Ascending aorta (tissue), 2 donors: ENCODE measurements around the gene LARP1. TPM values are rescaled to one million over a fixed set of nuclear protein-coding genes. Genes with fewer than 3 reads are reported as not detected.
"Not testable (repeated sequence)": the region's sequence is repeated elsewhere in the genome, so short reads cannot be mapped to it uniquely, and the experiment has no call there.

Experiments
- DNase-seq, 2 donors: peaks; one replicate each; pipeline ENCODE4 v3.0.0-alpha.2; 2019; ENCODE audit warnings: low spot score in 2 of 2
- H3K27ac ChIP-seq, 2 donors: fragments of 200-600 bp; sonication (generic); one replicate each; pipeline ENCODE4 v1.5.1; 2016 to 2017; ENCODE audit warnings: mild to moderate bottlenecking in 1 of 2
- H3K27me3 ChIP-seq: fragments of 200-600 bp; sonication (generic); one replicate; pipeline ENCODE4 v1.5.1; 2017
- H3K36me3 ChIP-seq, 2 donors: fragments of 200-600 bp; sonication (generic); one replicate each; pipeline ENCODE4 v1.5.1; 2016
- H3K4me1 ChIP-seq, 2 donors: fragments of 200-600 bp; sonication (generic); one replicate each; pipeline ENCODE4 v1.5.1; 2016 to 2017; ENCODE audit warnings: mild to moderate bottlenecking in 1 of 2
- H3K4me3 ChIP-seq, 2 donors: fragments of 200-600 bp; sonication (generic); one replicate each; pipeline ENCODE4 v1.5.1; 2016 to 2017; ENCODE audit warnings: mild to moderate bottlenecking in 1 of 2
- H3K9me3 ChIP-seq, 2 donors: fragments of 200-600 bp; sonication (generic); one replicate each; pipeline ENCODE4 v1.5.1; 2016
- intact Hi-C: fragments of 100-400 bp; cut with DNase I; formaldehyde crosslinking; loops from one replicate; pipeline ENCODE4 v1.15.1; 2023
- total RNA-seq: library from RNA; depleted of rRNA; stranded (reverse); fragments of >200 nt; gene quantifications from one replicate; pipeline ENCODE4 v1.1.0, GENCODE V29; 2016
- TF ChIP-seq, protein P1 (sequence below), 3 experiments: fragments of 200-600 bp in 2 of 3; fragments of 450-650 bp in 1 of 3; sonication (generic) in 2 of 3; IDR thresholded peaks; one replicate each; pipeline ENCODE4 v1.5.1; 2016 to 2019; ENCODE audit warnings: antibody characterized with exemption in 3 of 3, mild to moderate bottlenecking in 1 of 3, moderate library complexity in 1 of 3

The LARP1 gene
- total RNA-seq, 1 donor from 2014 or later: 105 TPM

DNA sequence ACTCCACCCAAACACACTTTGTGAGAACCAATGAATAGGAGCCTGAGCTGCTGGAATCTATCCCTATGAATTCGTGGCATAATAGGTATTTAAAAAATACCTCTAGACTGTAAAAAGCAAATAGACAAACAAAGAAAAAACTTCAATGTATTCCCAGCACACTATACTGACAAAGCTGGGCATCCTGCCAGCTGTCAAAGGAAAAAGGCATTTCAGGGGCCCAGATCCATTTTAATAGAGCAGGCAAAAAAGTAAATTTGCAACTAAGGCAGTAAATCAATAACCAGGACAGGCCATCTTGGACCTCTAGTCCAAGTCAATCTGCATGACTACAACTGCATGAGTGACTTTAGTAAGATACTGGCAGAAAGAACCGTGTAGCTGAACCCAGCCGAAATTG, 25.6 kb upstream of the LARP1 start:
- no peak overlapping the region for H3K4me3 ChIP-seq
- H3K36me3 ChIP-seq: no peaks in the 10 kb centered on the region
- no peaks in the 10 kb centered on the region for H3K9me3 ChIP-seq
- H3K27ac ChIP-seq: no peak overlapping the region
- H3K27me3 ChIP-seq: no peaks in the 10 kb centered on the region
- H3K4me1 ChIP-seq: no peaks in the 10 kb centered on the region
- TF ChIP-seq, protein P1, sequence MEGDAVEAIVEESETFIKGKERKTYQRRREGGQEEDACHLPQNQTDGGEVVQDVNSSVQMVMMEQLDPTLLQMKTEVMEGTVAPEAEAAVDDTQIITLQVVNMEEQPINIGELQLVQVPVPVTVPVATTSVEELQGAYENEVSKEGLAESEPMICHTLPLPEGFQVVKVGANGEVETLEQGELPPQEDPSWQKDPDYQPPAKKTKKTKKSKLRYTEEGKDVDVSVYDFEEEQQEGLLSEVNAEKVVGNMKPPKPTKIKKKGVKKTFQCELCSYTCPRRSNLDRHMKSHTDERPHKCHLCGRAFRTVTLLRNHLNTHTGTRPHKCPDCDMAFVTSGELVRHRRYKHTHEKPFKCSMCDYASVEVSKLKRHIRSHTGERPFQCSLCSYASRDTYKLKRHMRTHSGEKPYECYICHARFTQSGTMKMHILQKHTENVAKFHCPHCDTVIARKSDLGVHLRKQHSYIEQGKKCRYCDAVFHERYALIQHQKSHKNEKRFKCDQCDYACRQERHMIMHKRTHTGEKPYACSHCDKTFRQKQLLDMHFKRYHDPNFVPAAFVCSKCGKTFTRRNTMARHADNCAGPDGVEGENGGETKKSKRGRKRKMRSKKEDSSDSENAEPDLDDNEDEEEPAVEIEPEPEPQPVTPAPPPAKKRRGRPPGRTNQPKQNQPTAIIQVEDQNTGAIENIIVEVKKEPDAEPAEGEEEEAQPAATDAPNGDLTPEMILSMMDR (IDR thresholded peaks at IDR 0.05): no peak
- intact Hi-C loops: no loop called here
- no peak for DNase-seq

DNA sequence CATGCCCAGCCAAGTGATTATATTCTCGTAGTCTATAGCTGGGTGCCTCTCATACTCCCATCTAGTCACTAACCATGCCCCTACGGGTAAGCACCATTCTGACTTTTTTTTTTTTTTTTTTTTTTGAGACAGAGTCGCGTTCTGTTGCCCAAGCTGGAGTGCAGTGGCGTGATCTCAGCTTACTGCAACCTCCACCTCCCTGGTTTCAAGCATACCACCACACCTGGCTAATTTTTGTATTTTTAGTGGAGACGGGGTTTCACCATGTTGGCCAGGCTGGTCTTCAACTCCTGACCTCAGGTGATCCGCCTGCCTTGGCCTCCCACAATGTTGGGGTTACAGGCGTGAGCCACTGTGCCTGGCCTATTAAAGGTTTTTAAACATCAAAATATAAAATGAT, 24.4 kb upstream of the LARP1 start:
- H3K27ac ChIP-seq, DNase-seq, intact Hi-C loops, H3K27me3 ChIP-seq, H3K36me3 ChIP-seq, H3K9me3 ChIP-seq, H3K4me3 ChIP-seq, H3K4me1 ChIP-seq: not testable (repeated sequence)

DNA sequence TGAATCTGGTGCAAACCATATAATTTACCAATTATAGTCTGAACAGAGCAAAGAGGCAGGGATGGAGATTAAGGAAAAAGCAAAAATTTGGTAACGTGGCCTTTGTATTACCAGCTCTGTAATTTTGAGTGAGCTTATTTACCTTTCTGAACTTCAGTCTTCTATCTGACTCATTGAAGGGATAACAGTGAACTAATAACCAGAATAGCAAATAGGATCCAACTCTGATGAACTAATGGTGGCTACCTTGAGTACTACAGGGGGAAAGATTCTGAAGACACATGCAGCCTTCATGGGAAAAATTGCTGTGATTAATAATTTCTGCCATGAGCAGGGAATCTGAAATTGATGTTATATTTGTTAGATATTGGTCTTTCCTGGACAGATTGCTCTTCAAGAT, 23.0 kb upstream of the LARP1 start:
- H3K27ac ChIP-seq: no peak overlapping the region
- DNase-seq: no peak
- no peaks in the 10 kb centered on the region for H3K36me3 ChIP-seq
- H3K4me1 ChIP-seq: no peaks in the 10 kb centered on the region
- H3K9me3 ChIP-seq: no peaks in the 10 kb centered on the region
- H3K4me3 ChIP-seq: no peak overlapping the region
- no peaks in the 10 kb centered on the region for H3K27me3 ChIP-seq
- intact Hi-C loops: no loop called here
- TF ChIP-seq, protein P1 (IDR thresholded peaks at IDR 0.05): no peak

DNA sequence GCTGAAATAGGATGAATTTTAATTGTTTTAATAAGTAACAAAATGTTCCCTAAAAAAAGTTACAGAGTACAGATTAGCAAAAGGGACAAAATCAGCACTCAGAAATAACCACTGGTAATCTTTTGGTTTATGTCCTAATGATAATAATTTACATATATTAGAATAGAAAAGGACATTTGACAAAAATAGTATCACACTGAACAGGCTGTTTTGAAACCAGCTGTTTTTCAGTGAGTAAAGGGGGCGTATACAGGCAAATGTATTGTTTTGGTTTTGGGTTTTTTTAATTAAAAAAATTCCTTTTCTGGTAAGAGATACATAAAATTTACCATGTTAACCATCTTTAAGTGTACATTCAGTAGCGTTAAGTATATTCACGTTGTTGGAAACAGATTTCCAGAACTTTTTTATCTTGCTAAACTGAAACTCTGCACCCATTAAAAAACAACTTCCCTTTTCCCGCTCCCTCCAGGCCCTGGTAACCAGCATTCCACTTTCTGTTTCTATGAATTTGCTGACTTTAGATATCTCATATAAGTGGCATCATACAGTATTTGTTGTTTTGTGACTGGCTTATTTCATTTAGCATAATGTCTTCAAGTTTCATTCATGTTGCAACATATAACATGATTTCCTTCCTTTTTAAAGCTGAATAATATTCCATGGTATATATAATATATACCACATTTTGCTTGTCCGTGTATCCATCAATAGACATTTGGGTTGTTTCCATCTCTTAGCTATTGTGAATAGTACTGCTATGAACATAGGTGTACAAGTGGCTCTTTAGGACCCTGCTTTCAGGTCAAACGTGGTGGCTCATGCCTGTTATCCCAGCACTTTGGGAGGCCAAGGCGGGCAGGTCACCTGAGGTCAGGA, 20.6 kb upstream of the LARP1 start:
- intact Hi-C loops: no loop called here
- Histone ChIP-seq H3K4me3 (no peak overlapping the region), H3K4me1 (no peaks in the 10 kb centered on the region), H3K27ac (no peak overlapping the region), H3K36me3 (no peaks in the 10 kb centered on the region), H3K27me3 (no peaks in the 10 kb centered on the region), H3K9me3 (no peaks in the 10 kb centered on the region)
- no peak for DNase-seq
- TF ChIP-seq, protein P1 (IDR thresholded peaks at IDR 0.05): no peak

DNA sequence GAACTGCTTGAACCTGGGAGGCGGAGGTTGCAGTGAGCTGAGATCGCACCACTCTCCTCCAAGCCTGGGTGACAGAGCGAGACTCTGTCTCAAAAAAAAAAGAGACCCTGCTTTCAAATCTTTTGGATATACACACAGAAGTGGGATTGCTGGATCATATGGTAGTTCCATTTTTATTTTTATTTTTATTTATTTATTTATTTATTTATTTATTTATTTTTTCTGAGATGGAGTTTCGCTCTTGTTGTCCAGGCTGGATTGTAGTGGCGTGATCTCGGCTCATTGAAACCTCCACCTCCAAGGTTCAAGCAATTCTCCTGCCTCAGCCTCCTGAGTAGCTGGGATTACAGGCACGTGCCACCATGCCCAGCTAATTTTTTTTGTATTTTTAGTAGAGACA, 19.8 kb upstream of the LARP1 start:
- intact Hi-C loops, DNase-seq: not testable (repeated sequence)

DNA sequence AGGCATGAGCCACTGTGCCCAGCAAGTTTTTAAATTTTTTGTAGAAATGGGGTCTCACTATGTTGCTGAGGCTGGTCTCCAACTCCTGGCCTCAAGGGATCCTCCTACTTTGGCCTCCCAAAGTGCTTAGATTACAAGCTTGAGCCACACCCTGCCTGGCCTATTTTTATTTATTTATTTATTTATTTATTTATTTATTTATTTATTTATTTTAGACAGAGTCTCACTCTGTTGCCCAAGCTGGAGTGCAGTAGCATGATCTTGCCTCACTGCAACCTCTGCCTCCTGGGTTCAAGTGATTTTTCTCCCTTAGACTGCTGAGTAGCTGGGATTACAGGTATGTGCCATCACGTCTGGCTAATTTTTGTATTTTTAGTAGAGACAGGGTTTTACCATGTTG, 18.8 kb upstream of the LARP1 start:
- H3K36me3 ChIP-seq, DNase-seq, H3K27ac ChIP-seq, intact Hi-C loops, H3K9me3 ChIP-seq, H3K4me1 ChIP-seq, H3K27me3 ChIP-seq, H3K4me3 ChIP-seq: not testable (repeated sequence)

More for the DNA sequence above, 19.8 kb upstream of the LARP1 start:
- not testable (repeated sequence) for H3K27me3 ChIP-seq, H3K36me3 ChIP-seq, H3K4me3 ChIP-seq, H3K4me1 ChIP-seq, H3K9me3 ChIP-seq, H3K27ac ChIP-seq

DNA sequence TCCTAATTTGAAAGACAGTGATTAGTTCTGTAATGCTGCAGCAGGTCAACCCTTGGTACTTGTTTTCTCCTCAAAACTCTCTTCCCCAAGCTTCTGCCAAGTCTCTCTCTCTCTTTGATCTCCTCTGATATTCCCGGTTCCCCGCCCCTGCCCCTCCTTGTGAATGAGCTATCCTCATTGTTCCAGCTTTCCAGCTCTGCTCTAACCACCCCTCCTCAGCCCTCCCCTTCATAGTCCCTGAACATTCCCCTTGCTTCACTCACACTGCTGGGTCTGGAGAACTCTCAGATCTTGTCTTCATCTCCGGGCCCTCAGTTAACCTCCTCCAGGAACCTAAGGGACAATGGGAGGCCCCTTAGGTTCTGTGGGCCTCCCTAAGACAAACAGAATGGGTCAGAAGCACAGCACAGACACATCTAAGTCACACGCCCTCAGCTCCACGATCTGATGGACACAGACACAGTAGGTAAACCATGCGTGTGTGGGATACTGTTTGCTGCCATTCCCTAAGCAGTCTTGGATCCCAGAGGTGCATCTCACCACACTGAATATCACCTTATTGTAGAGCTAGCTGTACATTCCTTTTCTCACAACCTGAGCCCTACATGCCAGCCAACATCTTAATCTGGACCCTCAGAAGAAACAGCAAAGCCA, 17.4 kb upstream of the LARP1 start:
- no peaks in the 10 kb centered on the region for H3K4me1 ChIP-seq
- no peak overlapping the region for H3K4me3 ChIP-seq
- intact Hi-C loops: no loop called here
- H3K27me3 ChIP-seq: no peaks in the 10 kb centered on the region
- no peak for DNase-seq
- no peaks in the 10 kb centered on the region for H3K36me3 ChIP-seq
- TF ChIP-seq, protein P1 (IDR thresholded peaks at IDR 0.05): no peak
- H3K27ac ChIP-seq: no peak overlapping the region
- H3K9me3 ChIP-seq: no peaks in the 10 kb centered on the region
